GM23338 (cell line): ENCODE measurements around the gene DGKD. TPM values are rescaled to one million over a fixed set of nuclear protein-coding genes. Genes with fewer than 3 reads are reported as not detected.

ENCODE experiments used
- ATAC-seq: fragments of 200-7000 bp; cut with Tn5 transposase; 3 replicates; pipeline ENCODE4 v1.9.1; 2020
- DNase-seq: peaks from one replicate; pipeline ENCODE4 v3.0.0-alpha.2; 2015; ENCODE audit warnings: low spot score
- H2AFZ ChIP-seq: fragments of 200-600 bp; sonication (generic); 2 replicates; pipeline ENCODE4 v1.8.0; 2016; ENCODE audit warnings: antibody characterized with exemption, mild to moderate bottlenecking, moderate library complexity
- H3F3A ChIP-seq: fragments of 200-600 bp; sonication (generic); replicated peaks from 2 replicates; pipeline ENCODE4 v1.8.0; 2017; ENCODE audit warnings: antibody characterized with exemption, mixed run types, low read depth
- H3K27ac ChIP-seq: fragments of 200-600 bp; sonication (generic); 2 replicates; pipeline ENCODE4 v1.6.1; 2016; ENCODE audit warnings: low read depth
- H3K27me3 ChIP-seq: fragments of 200-600 bp; sonication (generic); 2 replicates; pipeline ENCODE4 v1.8.0; 2016; ENCODE audit warnings: mild to moderate bottlenecking, mixed run types, moderate library complexity; ENCODE audit not compliant: insufficient read depth
- H3K36me3 ChIP-seq: fragments of 200-600 bp; sonication (generic); 2 replicates; pipeline ENCODE4 v1.8.0; 2016; ENCODE audit warnings: mild to moderate bottlenecking; ENCODE audit not compliant: insufficient read depth
- H3K4me1 ChIP-seq: fragments of 200-600 bp; sonication (generic); 2 replicates; pipeline ENCODE4 v1.8.0; 2016; ENCODE audit warnings: mild to moderate bottlenecking, moderate library complexity; ENCODE audit not compliant: insufficient read depth
- H3K4me2 ChIP-seq: fragments of 200-600 bp; sonication (generic); 2 replicates; pipeline ENCODE4 v1.7.1; 2017; ENCODE audit warnings: mixed run types
- H3K4me3 ChIP-seq: fragments of 200-600 bp; sonication (generic); 2 replicates; pipeline ENCODE4 v1.6.1; 2016; ENCODE audit warnings: mixed run types
- H3K79me2 ChIP-seq: fragments of 200-600 bp; sonication (generic); replicated peaks from 2 replicates; pipeline ENCODE4 v1.8.0; 2017; ENCODE audit warnings: mild to moderate bottlenecking; ENCODE audit not compliant: insufficient read depth
- H3K9me2 ChIP-seq: fragments of 200-600 bp; sonication (generic); 2 replicates; pipeline ENCODE4 v1.8.0; 2017; ENCODE audit not compliant: insufficient read depth
- H4K20me1 ChIP-seq: fragments of 200-600 bp; sonication (generic); replicated peaks from 2 replicates; pipeline ENCODE4 v1.8.0; 2017; ENCODE audit warnings: mild to moderate bottlenecking; ENCODE audit not compliant: insufficient read depth
- H3K27ac Mint-ChIP-seq: 2 replicates; pipeline ENCODE4 v1.8.0; 2020; ENCODE audit warnings: inconsistent platforms, mild to moderate bottlenecking, moderate library complexity, mixed read lengths
- H3K27me3 Mint-ChIP-seq: 3 replicates; pipeline ENCODE4 v1.8.0; 2022; ENCODE audit warnings: low read depth, mild to moderate bottlenecking, moderate library complexity, mixed read lengths, inconsistent platforms; ENCODE audit not compliant: insufficient read depth, poor library complexity
- H3K36me3 Mint-ChIP-seq: 3 replicates; pipeline ENCODE4 v1.8.0; 2021; ENCODE audit warnings: low read depth, mild to moderate bottlenecking, inconsistent platforms, moderate library complexity, mixed read lengths
- H3K4me1 Mint-ChIP-seq: 3 replicates; pipeline ENCODE4 v1.8.0; 2020; ENCODE audit warnings: mild to moderate bottlenecking, inconsistent platforms, mixed read lengths
- H3K4me3 Mint-ChIP-seq: 3 replicates; pipeline ENCODE4 v1.8.0; 2021; ENCODE audit warnings: moderate library complexity, mild to moderate bottlenecking, inconsistent platforms, mixed read lengths
- H3K9me3 Mint-ChIP-seq: 3 replicates; pipeline ENCODE4 v1.8.0; 2020; ENCODE audit warnings: moderate library complexity, mild to moderate bottlenecking, inconsistent platforms, mixed read lengths
- ETS1 ChIP-seq: IDR thresholded peaks from 2 replicates; pipeline ENCODE4 v1.6.1; 2016; ENCODE audit warnings: antibody characterized with exemption
- EZH2 ChIP-seq: fragments of 200-600 bp; sonication (generic); IDR thresholded peaks from one replicate; pipeline ENCODE4 v1.8.0; 2017; ENCODE audit warnings: antibody characterized with exemption, mild to moderate bottlenecking, low read depth; ENCODE audit not compliant: unreplicated experiment
- NANOG ChIP-seq: IDR thresholded peaks from 2 replicates; pipeline ENCODE4 v1.6.1; 2016; ENCODE audit warnings: antibody characterized with exemption, borderline replicate concordance
- POLR2AphosphoS5 ChIP-seq: IDR thresholded peaks from 2 replicates; pipeline ENCODE4 v1.6.1; 2016; ENCODE audit warnings: antibody characterized with exemption, low read depth
- STAT1 ChIP-seq: IDR thresholded peaks from one replicate; pipeline ENCODE4 v1.6.1; 2016; ENCODE audit warnings: antibody characterized with exemption; ENCODE audit not compliant: unreplicated experiment
- ZNF114 ChIP-seq: fragments of 250-450 bp; sonication (Bioruptor Pico); IDR thresholded peaks from 2 replicates; pipeline ENCODE4 v1.5.0; 2020; ENCODE audit warnings: mild to moderate bottlenecking, moderate library complexity
- ZNF331 ChIP-seq: fragments of 250-450 bp; sonication (Bioruptor Pico); IDR thresholded peaks from 2 replicates; pipeline ENCODE4 v1.5.0; 2020; ENCODE audit warnings: low read depth, mild to moderate bottlenecking, moderate library complexity
- polyA plus RNA-seq: library from polyadenylated mRNA; unstranded; fragments of >200 nt; fragmentation: Nextera tagmentation; extraction: Ambion mirVana; gene quantifications from 2 replicates; pipeline ENCODE4 v1.2.1, GENCODE V29; 2016
- total RNA-seq: library from RNA; depleted of rRNA; stranded (reverse); fragments of >200 nt; shearing (Covaris generic); gene quantifications from 2 replicates; pipeline ENCODE4 v1.2.3, GENCODE V29; 2014
- TF ChIP-seq, protein P1 (sequence below): IDR thresholded peaks from one replicate; pipeline ENCODE4 v1.6.1; 2018; ENCODE audit warnings: antibody characterized with exemption; ENCODE audit not compliant: unreplicated experiment
- TF ChIP-seq, protein P2 (sequence below), 2 experiments: fragments of 200-600 bp in 1 of 2; sonication (generic) in 1 of 2; conservative IDR thresholded peaks; 2 replicates each; pipeline versions ENCODE4 v1.5.1 to v1.6.1; 2016 to 2017; ENCODE audit warnings: antibody characterized with exemption in 2 of 2, low read depth in 2 of 2, mild to moderate bottlenecking in 2 of 2, moderate library complexity in 1 of 2

DGKD gene
- total and polyA plus RNA-seq, 2 experiments from 2014 or later, result 11.1 to 23.4 TPM

DNA sequence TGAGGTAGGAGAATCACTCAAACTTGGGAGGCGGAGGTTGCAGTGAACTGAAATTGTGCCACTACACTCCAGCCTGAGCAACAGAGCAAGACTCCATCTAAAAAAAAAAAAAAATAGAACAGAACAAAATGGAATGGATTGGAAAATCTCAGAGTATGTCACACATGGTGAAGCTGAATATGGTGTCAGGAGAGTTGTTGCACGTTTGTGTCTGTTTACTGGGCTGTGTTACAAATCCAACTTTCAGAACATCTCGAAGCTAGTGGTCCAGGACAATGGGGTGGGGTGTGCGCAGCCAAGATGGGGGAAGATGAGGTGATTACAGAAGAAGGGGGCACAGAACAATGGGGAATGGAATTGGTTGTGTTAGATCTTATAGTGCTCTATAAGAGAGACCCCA is 29.0 kb upstream of the DGKD start (continued):
- TF ChIP-seq, protein P1, sequence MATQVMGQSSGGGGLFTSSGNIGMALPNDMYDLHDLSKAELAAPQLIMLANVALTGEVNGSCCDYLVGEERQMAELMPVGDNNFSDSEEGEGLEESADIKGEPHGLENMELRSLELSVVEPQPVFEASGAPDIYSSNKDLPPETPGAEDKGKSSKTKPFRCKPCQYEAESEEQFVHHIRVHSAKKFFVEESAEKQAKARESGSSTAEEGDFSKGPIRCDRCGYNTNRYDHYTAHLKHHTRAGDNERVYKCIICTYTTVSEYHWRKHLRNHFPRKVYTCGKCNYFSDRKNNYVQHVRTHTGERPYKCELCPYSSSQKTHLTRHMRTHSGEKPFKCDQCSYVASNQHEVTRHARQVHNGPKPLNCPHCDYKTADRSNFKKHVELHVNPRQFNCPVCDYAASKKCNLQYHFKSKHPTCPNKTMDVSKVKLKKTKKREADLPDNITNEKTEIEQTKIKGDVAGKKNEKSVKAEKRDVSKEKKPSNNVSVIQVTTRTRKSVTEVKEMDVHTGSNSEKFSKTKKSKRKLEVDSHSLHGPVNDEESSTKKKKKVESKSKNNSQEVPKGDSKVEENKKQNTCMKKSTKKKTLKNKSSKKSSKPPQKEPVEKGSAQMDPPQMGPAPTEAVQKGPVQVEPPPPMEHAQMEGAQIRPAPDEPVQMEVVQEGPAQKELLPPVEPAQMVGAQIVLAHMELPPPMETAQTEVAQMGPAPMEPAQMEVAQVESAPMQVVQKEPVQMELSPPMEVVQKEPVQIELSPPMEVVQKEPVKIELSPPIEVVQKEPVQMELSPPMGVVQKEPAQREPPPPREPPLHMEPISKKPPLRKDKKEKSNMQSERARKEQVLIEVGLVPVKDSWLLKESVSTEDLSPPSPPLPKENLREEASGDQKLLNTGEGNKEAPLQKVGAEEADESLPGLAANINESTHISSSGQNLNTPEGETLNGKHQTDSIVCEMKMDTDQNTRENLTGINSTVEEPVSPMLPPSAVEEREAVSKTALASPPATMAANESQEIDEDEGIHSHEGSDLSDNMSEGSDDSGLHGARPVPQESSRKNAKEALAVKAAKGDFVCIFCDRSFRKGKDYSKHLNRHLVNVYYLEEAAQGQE, result no peak

DNA sequence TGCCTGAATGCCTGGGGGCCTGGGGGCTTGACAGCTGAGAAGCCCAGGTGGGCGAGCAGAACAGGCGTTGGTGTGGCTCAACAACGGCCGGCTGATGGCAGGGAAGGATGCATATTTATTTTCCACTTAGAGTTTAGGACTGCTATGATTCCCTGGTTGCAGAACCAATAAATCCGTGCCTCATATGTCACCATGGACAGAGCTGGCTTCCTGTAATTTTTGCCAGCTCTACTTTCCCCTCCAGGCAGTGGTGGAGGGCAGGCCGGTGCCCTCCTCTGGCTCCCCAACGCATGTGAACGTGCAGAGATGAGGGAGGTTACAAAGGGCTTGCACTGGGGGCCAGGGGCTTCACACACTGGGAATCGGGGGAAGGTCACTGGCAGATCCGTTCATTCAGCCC is 28.5 kb upstream of the DGKD start:
- H3K36me3 Mint-ChIP-seq, result no peaks in the 10 kb centered on the region
- Histone ChIP-seq H4K20me1 (no peaks in the 10 kb centered on the region), H3K36me3 (no peaks in the 10 kb centered on the region), H3F3A (no peaks in the 10 kb centered on the region), H3K27ac (no peak overlapping the region), H3K9me2 (no peaks in the 10 kb centered on the region), H3K4me1 (peaks cover 10% of the 10 kb centered on the region; the same call in 1 of the 2 replicates), H3K79me2 (no peaks in the 10 kb centered on the region), H2AFZ (no peak overlapping the region), H3K27me3 (no peaks in the 10 kb centered on the region), H3K4me3 (no peak overlapping the region), H3K4me2 (no peak overlapping the region)
- DNase-seq (no peak), ATAC-seq (no peak)
- no peaks in the 10 kb centered on the region for H3K9me3 Mint-ChIP-seq
- H3K4me3 Mint-ChIP-seq, result no peak overlapping the region
- H3K4me1 Mint-ChIP-seq, result peaks cover 16% of the 10 kb centered on the region
- peaks cover 9% of the 10 kb centered on the region for H3K27me3 Mint-ChIP-seq
- no peak overlapping the region for H3K27ac Mint-ChIP-seq
- TF ChIP-seq ZNF331 (CRISPR knock-in tag) (no peak), POLR2AphosphoS5 (no peak), ETS1 (no peak), STAT1 (no peak), ZNF114 (no peak), NANOG (no peak), EZH2 (no peak)
- TF ChIP-seq, protein P1, result no peak
- TF ChIP-seq, protein P2, sequence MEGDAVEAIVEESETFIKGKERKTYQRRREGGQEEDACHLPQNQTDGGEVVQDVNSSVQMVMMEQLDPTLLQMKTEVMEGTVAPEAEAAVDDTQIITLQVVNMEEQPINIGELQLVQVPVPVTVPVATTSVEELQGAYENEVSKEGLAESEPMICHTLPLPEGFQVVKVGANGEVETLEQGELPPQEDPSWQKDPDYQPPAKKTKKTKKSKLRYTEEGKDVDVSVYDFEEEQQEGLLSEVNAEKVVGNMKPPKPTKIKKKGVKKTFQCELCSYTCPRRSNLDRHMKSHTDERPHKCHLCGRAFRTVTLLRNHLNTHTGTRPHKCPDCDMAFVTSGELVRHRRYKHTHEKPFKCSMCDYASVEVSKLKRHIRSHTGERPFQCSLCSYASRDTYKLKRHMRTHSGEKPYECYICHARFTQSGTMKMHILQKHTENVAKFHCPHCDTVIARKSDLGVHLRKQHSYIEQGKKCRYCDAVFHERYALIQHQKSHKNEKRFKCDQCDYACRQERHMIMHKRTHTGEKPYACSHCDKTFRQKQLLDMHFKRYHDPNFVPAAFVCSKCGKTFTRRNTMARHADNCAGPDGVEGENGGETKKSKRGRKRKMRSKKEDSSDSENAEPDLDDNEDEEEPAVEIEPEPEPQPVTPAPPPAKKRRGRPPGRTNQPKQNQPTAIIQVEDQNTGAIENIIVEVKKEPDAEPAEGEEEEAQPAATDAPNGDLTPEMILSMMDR (conservative IDR thresholded peaks at IDR 0.05; ENCODE audit: low read depth in 2 of 2), result no peak
